H9 (cell line): ENCODE data around the gene ROR1. TPM values are rescaled to one million over a fixed set of nuclear protein-coding genes. Genes with fewer than 3 reads are reported as not detected.

Experiments
- DNase-seq: peaks from one replicate; pipeline ENCODE4 v3.0.0-alpha.2; 2017
- H2AFZ ChIP-seq: one replicate; pipeline ENCODE4 v1.6.1; 2013; ENCODE audit warnings: mild to moderate bottlenecking, low read length, control low read depth, moderate library complexity
- H2AK5ac ChIP-seq: 2 replicates; pipeline ENCODE4 v1.6.1; 2013; ENCODE audit warnings: low read length, control low read depth, mixed read lengths; ENCODE audit not compliant: insufficient read length
- H2BK120ac ChIP-seq: one replicate; pipeline ENCODE4 v1.6.1; 2013; ENCODE audit warnings: low read depth, mild to moderate bottlenecking, low read length, control low read depth, inconsistent platforms; ENCODE audit not compliant: poor library complexity, severe bottlenecking
- H2BK12ac ChIP-seq: 2 replicates; pipeline ENCODE4 v1.6.1; 2013; ENCODE audit warnings: low read length, control low read depth, mixed read lengths, low read depth; ENCODE audit not compliant: insufficient read length
- H2BK15ac ChIP-seq: 2 replicates; pipeline ENCODE4 v1.6.1; 2013; ENCODE audit warnings: low read depth, low read length, control low read depth
- H2BK20ac ChIP-seq: one replicate; pipeline ENCODE4 v1.6.1; 2013; ENCODE audit warnings: low read depth, mild to moderate bottlenecking, low read length, control low read depth, inconsistent platforms; ENCODE audit not compliant: poor library complexity, severe bottlenecking
- H2BK5ac ChIP-seq: 2 replicates; pipeline ENCODE4 v1.6.1; 2013; ENCODE audit warnings: low read length, control low read depth, mixed read lengths; ENCODE audit not compliant: insufficient read length
- H3K14ac ChIP-seq: 2 replicates; pipeline ENCODE4 v1.6.1; 2013; ENCODE audit warnings: low read length, control low read depth; ENCODE audit not compliant: insufficient read depth
- H3K18ac ChIP-seq: 2 replicates; pipeline ENCODE4 v1.6.1; 2013; ENCODE audit warnings: low read depth, mild to moderate bottlenecking, mixed read lengths, low read length, control low read depth; ENCODE audit not compliant: insufficient read length
- H3K23ac ChIP-seq: 2 replicates; pipeline ENCODE4 v1.6.1; 2013; ENCODE audit warnings: low read length, control low read depth, mixed read lengths, low read depth; ENCODE audit not compliant: insufficient read length
- H3K23me2 ChIP-seq: 2 replicates; pipeline ENCODE4 v1.6.1; 2013; ENCODE audit warnings: low read depth, mild to moderate bottlenecking, mixed read lengths, low read length, control low read depth; ENCODE audit not compliant: insufficient read length, poor library complexity, severe bottlenecking
- H3K27ac ChIP-seq: 2 replicates; pipeline ENCODE4 v1.5.1; 2013; ENCODE audit warnings: low read length, control low read depth, mixed read lengths, low read depth; ENCODE audit not compliant: insufficient read length
- H3K27me3 ChIP-seq: 2 replicates; pipeline ENCODE4 v1.6.1; 2013; ENCODE audit warnings: low read length, control low read depth, inconsistent platforms; ENCODE audit not compliant: insufficient read depth
- H3K4ac ChIP-seq: 2 replicates; pipeline ENCODE4 v1.6.1; 2013; ENCODE audit warnings: low read depth, mild to moderate bottlenecking, control low read depth, inconsistent platforms, low read length, moderate library complexity
- H3K4me1 ChIP-seq: 2 replicates; pipeline ENCODE4 v1.6.1; 2013; ENCODE audit warnings: low read length, control low read depth, inconsistent platforms; ENCODE audit not compliant: insufficient read depth
- H3K4me2 ChIP-seq: 2 replicates; pipeline ENCODE4 v1.6.1; 2013; ENCODE audit warnings: low read length, control low read depth, mixed read lengths; ENCODE audit not compliant: insufficient read length, insufficient read depth
- H3K56ac ChIP-seq: 2 replicates; pipeline ENCODE4 v1.6.1; 2013; ENCODE audit warnings: low read depth, mild to moderate bottlenecking, mixed read lengths, low read length, control low read depth; ENCODE audit not compliant: insufficient read length
- H3K79me1 ChIP-seq: 2 replicates; pipeline ENCODE4 v1.6.1; 2013; ENCODE audit warnings: low read depth, mild to moderate bottlenecking, moderate library complexity, low read length, control low read depth, inconsistent platforms; ENCODE audit not compliant: insufficient read depth, poor library complexity, severe bottlenecking
- H3K79me2 ChIP-seq: 2 replicates; pipeline ENCODE4 v1.6.1; 2013; ENCODE audit warnings: low read length, control low read depth, inconsistent platforms; ENCODE audit not compliant: insufficient read depth
- H3K9ac ChIP-seq: 2 replicates; pipeline ENCODE4 v1.6.1; 2013; ENCODE audit warnings: low read length, control low read depth, mixed read lengths; ENCODE audit not compliant: insufficient read length; ENCODE audit errors: extremely low read depth
- H3K9me3 ChIP-seq: one replicate; pipeline ENCODE4 v1.6.1; 2013; ENCODE audit warnings: low read depth, low read length, inconsistent platforms; ENCODE audit not compliant: control insufficient read depth
- H3T11ph ChIP-seq: one replicate; pipeline ENCODE4 v1.6.1; 2013; ENCODE audit warnings: mild to moderate bottlenecking, low read length, control low read depth, inconsistent platforms
- H4K20me1 ChIP-seq: one replicate; pipeline ENCODE4 v1.6.1; 2013; ENCODE audit not compliant: control insufficient read depth, insufficient read length, insufficient read depth
- H4K5ac ChIP-seq: 2 replicates; pipeline ENCODE4 v1.6.1; 2013; ENCODE audit warnings: low read depth, mild to moderate bottlenecking, mixed read lengths, low read length, control low read depth; ENCODE audit not compliant: insufficient read length
- H4K8ac ChIP-seq: replicated peaks from 2 replicates; pipeline ENCODE4 v1.6.1; 2013; ENCODE audit warnings: low read length, control low read depth, mixed read lengths, low read depth; ENCODE audit not compliant: insufficient read length
- H4K91ac ChIP-seq: 2 replicates; pipeline ENCODE4 v1.6.1; 2013; ENCODE audit warnings: low read depth, mild to moderate bottlenecking, moderate library complexity, mixed read lengths, low read length, control low read depth; ENCODE audit not compliant: insufficient read length
- H3K27ac Mint-ChIP-seq, 3 experiments: 2 replicates in 2 of 3; 3 replicates in 1 of 3; pipeline ENCODE4 v1.8.0; 2020 to 2021; ENCODE audit warnings: mixed read lengths in 3 of 3, mild to moderate bottlenecking in 1 of 3, moderate library complexity in 1 of 3
- H3K27me3 Mint-ChIP-seq: 2 replicates; pipeline ENCODE4 v1.8.0; 2021; ENCODE audit warnings: low read depth, mild to moderate bottlenecking, moderate library complexity, mixed read lengths
- H3K36me3 Mint-ChIP-seq, 3 experiments: 2 replicates in 2 of 3; 3 replicates in 1 of 3; pipeline ENCODE4 v1.8.0; 2020 to 2021; ENCODE audit warnings: low read depth in 3 of 3, mixed read lengths in 3 of 3; ENCODE audit not compliant: insufficient read depth in 1 of 3
- H3K4me1 Mint-ChIP-seq, 2 experiments: 2 replicates each; pipeline ENCODE4 v1.8.0; 2020; ENCODE audit warnings: mixed read lengths in 2 of 2
- H3K4me3 Mint-ChIP-seq, 2 experiments: 2 replicates in 1 of 2; 3 replicates in 1 of 2; pipeline ENCODE4 v1.8.0; 2020 to 2021; ENCODE audit warnings: mild to moderate bottlenecking in 2 of 2, mixed read lengths in 2 of 2, moderate library complexity in 1 of 2
- H3K9me3 Mint-ChIP-seq, 2 experiments: 2 replicates in 1 of 2; 3 replicates in 1 of 2; pipeline ENCODE4 v1.8.0; 2020; ENCODE audit warnings: mild to moderate bottlenecking in 2 of 2, mixed read lengths in 2 of 2, moderate library complexity in 1 of 2
- CTCF ChIP-seq: fragments of 200-600 bp; sonication (generic); conservative IDR thresholded peaks from 3 replicates; pipeline ENCODE4 v1.8.0; 2021; ENCODE audit warnings: antibody characterized with exemption, mild to moderate bottlenecking
- WGBS: extraction: QIAGEN DNeasy Blood & Tissue Kit; methylation state at CpG from one replicate; pipeline ENCODE4 v1.1.7; 2013; ENCODE audit warnings: missing lambda C conversion rate, low lambda C conversion rate, mixed read lengths; ENCODE audit not compliant: insufficient read length; ENCODE audit errors: extremely low coverage; 5-methylcytosine and 5-hydroxymethylcytosine counted together
- total RNA-seq: library from RNA; stranded (reverse); gene quantifications from 2 replicates; pipeline ENCODE4 v1.2.1, GENCODE V29; 2021

Gene ROR1
- total RNA-seq, 1 experiment from 2014 or later = 75.9 TPM

GRCh38 chr1:64187646-64188045, 413.8 kb downstream of the ROR1 start:
- no peak overlapping the region for H2BK120ac ChIP-seq
- no peaks in the 10 kb centered on the region for H3K9me3 ChIP-seq
- Mint-ChIP-seq H3K27me3 (peaks cover 2% of the 10 kb centered on the region; the same call in 1 of the 2 replicates), H3K4me1 (peaks cover 0 to 7% of the 10 kb centered on the region in 2 experiments), H3K9me3 (peaks cover 2 to 6% of the 10 kb centered on the region in 2 experiments; a peak in 3 of 5 replicates), H3K4me3 (no peak overlapping the region), H3K36me3 (peaks cover 0 to 2% (median 1%) of the 10 kb centered on the region in 3 experiments; a peak in 3 of 7 replicates), H3K27ac (no peak overlapping the region)
- H3K27me3 ChIP-seq = no peaks in the 10 kb centered on the region
- H4K20me1 ChIP-seq = no peaks in the 10 kb centered on the region
- H3K79me1 ChIP-seq = no peaks in the 10 kb centered on the region
- no peak overlapping the region for H3K4me2 ChIP-seq
- no peak overlapping the region for H3K4ac ChIP-seq
- no peak overlapping the region for H3K23ac ChIP-seq
- no peaks in the 10 kb centered on the region for H3K4me1 ChIP-seq
- no peak overlapping the region for H2BK12ac ChIP-seq
- no peak overlapping the region for H3K9ac ChIP-seq
- H2BK20ac ChIP-seq = no peak overlapping the region
- H2BK15ac ChIP-seq = no peak overlapping the region
- H3K56ac ChIP-seq = no peak overlapping the region
- H4K8ac ChIP-seq = no peak overlapping the region
- H2AK5ac ChIP-seq = no peak overlapping the region
- no peak overlapping the region for H3K14ac ChIP-seq
- H4K91ac ChIP-seq = no peak overlapping the region
- no peak overlapping the region for H4K5ac ChIP-seq
- H3T11ph ChIP-seq = no peak overlapping the region
- TF ChIP-seq CTCF = no peak
- no peak overlapping the region for H3K18ac ChIP-seq
- no peak overlapping the region for H2BK5ac ChIP-seq
- no peak for DNase-seq
- no CpG with 5 or more reads among the region's 4 CpGs for WGBS
- no peaks in the 10 kb centered on the region for H3K23me2 ChIP-seq
- H3K27ac ChIP-seq = no peak overlapping the region
- H3K79me2 ChIP-seq = no peaks in the 10 kb centered on the region
- H2AFZ ChIP-seq = no peak overlapping the region
